Ascending aorta (tissue), 2 donors: Measurements from ENCODE around the gene ATG14. TPM values are rescaled to one million over a fixed set of nuclear protein-coding genes. Genes with fewer than 3 reads are reported as not detected.

Experiments
- DNase-seq, 2 donors: peaks; one replicate each; pipeline ENCODE4 v3.0.0-alpha.2; 2019; ENCODE audit warnings: low spot score in 2 of 2
- H3K27ac ChIP-seq, 2 donors: fragments of 200-600 bp; sonication (generic); one replicate each; pipeline ENCODE4 v1.5.1; 2016 to 2017; ENCODE audit warnings: mild to moderate bottlenecking in 1 of 2
- H3K27me3 ChIP-seq: fragments of 200-600 bp; sonication (generic); one replicate; pipeline ENCODE4 v1.5.1; 2017
- H3K36me3 ChIP-seq, 2 donors: fragments of 200-600 bp; sonication (generic); one replicate each; pipeline ENCODE4 v1.5.1; 2016
- H3K4me1 ChIP-seq, 2 donors: fragments of 200-600 bp; sonication (generic); one replicate each; pipeline ENCODE4 v1.5.1; 2016 to 2017; ENCODE audit warnings: mild to moderate bottlenecking in 1 of 2
- H3K4me3 ChIP-seq, 2 donors: fragments of 200-600 bp; sonication (generic); one replicate each; pipeline ENCODE4 v1.5.1; 2016 to 2017; ENCODE audit warnings: mild to moderate bottlenecking in 1 of 2
- H3K9me3 ChIP-seq, 2 donors: fragments of 200-600 bp; sonication (generic); one replicate each; pipeline ENCODE4 v1.5.1; 2016
- intact Hi-C: fragments of 100-400 bp; cut with DNase I; formaldehyde crosslinking; loops from one replicate; pipeline ENCODE4 v1.15.1; 2023
- total RNA-seq: library from RNA; depleted of rRNA; stranded (reverse); fragments of >200 nt; gene quantifications from one replicate; pipeline ENCODE4 v1.1.0, GENCODE V29; 2016
- TF ChIP-seq, protein P1 (sequence below), 3 experiments: fragments of 200-600 bp in 2 of 3; fragments of 450-650 bp in 1 of 3; sonication (generic) in 2 of 3; IDR thresholded peaks; one replicate each; pipeline ENCODE4 v1.5.1; 2016 to 2019; ENCODE audit warnings: antibody characterized with exemption in 3 of 3, mild to moderate bottlenecking in 1 of 3, moderate library complexity in 1 of 3

The ATG14 gene
- total RNA-seq, 1 donor from 2014 or later: 8.4 TPM

DNA sequence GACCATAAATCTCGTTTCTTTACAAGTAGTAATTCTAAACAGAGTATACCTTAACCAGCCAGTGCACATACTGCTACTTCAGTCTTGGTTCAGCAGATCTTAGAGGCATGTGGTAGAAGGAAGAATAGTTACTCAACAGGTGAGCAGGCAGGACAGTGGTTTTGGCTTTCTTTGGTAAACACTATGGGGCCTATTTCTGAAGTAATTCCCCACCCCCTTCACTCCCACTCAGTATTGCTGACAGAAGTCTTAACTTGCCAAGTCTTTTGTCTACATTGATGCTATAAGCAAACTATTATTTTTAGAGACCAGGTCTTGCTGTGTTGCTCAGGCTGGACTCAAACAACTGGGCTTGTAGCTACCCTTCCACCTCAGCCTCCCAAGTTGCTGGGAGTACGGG, 71.9 kb downstream of the ATG14 start:
- H3K4me1 ChIP-seq: no peaks in the 10 kb centered on the region
- H3K27me3 ChIP-seq: no peaks in the 10 kb centered on the region
- TF ChIP-seq, protein P1, sequence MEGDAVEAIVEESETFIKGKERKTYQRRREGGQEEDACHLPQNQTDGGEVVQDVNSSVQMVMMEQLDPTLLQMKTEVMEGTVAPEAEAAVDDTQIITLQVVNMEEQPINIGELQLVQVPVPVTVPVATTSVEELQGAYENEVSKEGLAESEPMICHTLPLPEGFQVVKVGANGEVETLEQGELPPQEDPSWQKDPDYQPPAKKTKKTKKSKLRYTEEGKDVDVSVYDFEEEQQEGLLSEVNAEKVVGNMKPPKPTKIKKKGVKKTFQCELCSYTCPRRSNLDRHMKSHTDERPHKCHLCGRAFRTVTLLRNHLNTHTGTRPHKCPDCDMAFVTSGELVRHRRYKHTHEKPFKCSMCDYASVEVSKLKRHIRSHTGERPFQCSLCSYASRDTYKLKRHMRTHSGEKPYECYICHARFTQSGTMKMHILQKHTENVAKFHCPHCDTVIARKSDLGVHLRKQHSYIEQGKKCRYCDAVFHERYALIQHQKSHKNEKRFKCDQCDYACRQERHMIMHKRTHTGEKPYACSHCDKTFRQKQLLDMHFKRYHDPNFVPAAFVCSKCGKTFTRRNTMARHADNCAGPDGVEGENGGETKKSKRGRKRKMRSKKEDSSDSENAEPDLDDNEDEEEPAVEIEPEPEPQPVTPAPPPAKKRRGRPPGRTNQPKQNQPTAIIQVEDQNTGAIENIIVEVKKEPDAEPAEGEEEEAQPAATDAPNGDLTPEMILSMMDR (IDR thresholded peaks at IDR 0.05): no peak
- H3K9me3 ChIP-seq: no peaks in the 10 kb centered on the region
- H3K4me3 ChIP-seq: no peak overlapping the region
- H3K27ac ChIP-seq: no peak overlapping the region
- intact Hi-C loops: no loop called here
- no peaks in the 10 kb centered on the region for H3K36me3 ChIP-seq
- DNase-seq: no peak

DNA sequence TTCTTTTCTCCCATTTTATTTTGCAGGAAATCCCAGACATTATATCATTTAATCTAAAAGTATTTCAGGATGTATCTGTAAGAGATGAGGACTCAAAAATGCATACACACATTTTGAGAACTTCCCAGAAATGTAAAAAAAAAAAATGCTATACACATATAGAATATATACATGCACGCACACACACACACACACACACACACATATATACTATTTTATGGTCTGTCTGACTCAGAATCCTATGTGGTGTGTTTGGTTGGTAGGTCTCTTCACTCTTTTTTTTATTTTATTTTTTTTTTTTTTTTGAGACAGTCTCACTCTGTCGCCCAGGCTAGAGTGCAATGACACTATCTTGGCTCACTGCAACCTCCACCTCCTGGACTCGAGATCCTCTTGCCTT, 74.9 kb downstream of the ATG14 start:
- Histone ChIP-seq H3K4me3 (no peak overlapping the region), H3K36me3 (no peaks in the 10 kb centered on the region), H3K27me3 (no peaks in the 10 kb centered on the region), H3K27ac (no peak overlapping the region), H3K4me1 (peaks cover 0 to 9% of the 10 kb centered on the region in 2 donors), H3K9me3 (no peaks in the 10 kb centered on the region)
- intact Hi-C loops: no loop called here
- DNase-seq: no peak
- TF ChIP-seq, protein P1 (IDR thresholded peaks at IDR 0.05): no peak

DNA sequence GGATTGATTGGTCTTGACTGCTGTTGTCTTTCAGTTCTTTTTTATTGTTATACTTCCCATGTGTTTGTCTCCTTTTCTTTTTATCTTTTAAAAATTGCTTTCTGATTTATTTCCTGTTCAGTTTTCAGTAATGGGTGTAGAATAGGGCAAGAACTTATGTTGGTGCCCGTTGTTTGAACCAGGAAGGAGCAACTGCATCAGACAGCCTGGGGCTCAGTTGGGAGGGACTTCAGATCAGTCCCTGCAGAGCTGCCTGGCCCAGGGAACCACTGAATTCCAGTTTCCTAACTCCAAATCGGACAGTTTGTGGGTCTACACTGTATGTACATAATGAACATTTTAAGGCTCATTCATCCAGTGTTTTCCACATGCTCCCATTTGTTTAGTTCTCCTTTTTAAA, 75.5 kb downstream of the ATG14 start:
- H3K9me3 ChIP-seq: no peaks in the 10 kb centered on the region
- H3K27ac ChIP-seq: no peak overlapping the region
- peaks cover 0 to 9% of the 10 kb centered on the region in 2 donors for H3K4me1 ChIP-seq
- DNase-seq: no peak
- no peaks in the 10 kb centered on the region for H3K36me3 ChIP-seq
- no peaks in the 10 kb centered on the region for H3K27me3 ChIP-seq
- TF ChIP-seq, protein P1 (IDR thresholded peaks at IDR 0.05): no peak
- H3K4me3 ChIP-seq: no peak overlapping the region
- intact Hi-C loops: no loop called here

DNA sequence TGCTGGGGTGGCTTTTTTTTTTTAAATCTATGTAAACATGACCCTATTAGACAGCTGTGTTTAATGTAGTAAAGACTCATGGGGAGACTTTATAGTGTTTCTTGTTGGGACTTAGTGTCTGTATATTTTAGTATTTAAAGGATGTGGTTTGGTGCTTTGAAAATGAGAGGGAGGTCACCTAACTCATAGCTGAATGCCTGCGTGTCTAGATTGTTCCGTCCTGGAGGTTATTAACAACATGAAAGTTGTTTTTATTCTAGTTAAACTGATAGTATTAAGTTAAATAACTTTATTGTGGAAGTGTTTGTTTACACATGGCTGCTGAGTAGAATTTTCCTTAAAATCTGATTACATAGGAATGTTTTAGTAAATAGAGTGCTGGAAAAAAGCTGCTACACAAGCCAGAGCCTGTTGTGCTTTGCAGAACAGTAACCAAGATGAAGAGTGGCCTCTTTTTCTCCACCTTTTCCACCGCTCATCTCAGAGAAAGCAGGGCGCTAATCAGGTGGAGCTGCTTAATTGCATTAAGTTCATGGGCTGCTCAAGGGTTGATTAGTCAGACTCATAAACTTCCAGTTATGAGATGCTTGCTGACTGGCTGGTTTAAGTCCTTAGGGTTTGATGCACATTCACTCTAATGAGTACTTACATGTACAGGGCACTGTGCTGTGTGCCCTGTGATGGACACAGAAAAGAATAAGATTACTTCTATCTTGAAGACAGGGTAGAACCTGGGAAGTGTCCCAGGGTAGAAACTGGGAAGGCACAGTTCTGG, 77.7 kb downstream of the ATG14 start:
- no peaks in the 10 kb centered on the region for H3K36me3 ChIP-seq
- no peak overlapping the region for H3K4me3 ChIP-seq
- peaks cover 0 to 9% of the 10 kb centered on the region in 2 donors for H3K4me1 ChIP-seq
- intact Hi-C loops: no loop called here
- no peaks in the 10 kb centered on the region for H3K9me3 ChIP-seq
- TF ChIP-seq, protein P1 (IDR thresholded peaks at IDR 0.05): no peak
- H3K27me3 ChIP-seq: no peaks in the 10 kb centered on the region
- DNase-seq: no peak
- no peak overlapping the region for H3K27ac ChIP-seq

DNA sequence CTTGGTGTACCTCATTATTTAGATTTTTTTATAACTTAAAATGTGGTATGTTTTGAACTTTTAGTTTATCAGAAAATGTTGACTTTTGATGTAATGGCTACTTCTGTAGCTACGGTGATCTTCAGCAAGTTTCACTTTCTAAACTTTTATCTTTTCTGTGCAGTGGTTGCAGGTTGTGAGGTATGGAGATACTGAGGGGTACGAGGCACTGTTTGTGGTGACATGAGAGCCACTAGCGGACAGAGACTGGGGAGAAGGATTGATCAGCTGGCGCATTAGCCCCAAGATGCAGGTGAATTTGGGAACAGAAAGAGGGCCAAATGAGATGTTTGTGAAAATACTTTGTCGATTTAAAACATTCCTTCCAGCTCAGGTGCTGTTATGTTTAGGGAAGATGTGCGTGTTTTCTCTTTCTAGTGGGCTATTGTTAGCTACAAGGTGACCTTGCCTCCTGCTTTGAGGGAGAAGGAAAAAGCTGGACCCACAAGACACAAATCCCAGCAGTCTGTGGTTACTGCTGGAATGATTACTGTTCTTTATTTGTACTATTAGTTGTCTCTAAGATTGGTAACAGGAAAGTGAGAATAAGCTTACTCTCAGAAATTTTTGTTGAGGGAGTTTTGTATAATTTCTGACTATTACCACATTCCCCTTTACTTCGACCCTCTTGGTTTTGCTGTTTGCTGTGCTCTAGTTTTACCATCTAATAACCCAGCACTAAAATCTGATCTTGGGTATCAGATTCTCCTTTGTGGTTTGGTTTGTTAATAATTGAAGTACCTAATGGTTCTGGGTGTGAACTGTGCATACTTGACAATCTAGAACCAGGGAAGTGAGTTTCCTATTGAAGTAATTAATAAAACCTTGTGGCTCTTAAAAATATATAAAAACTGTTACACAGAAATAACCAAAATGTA, 78.7 kb downstream of the ATG14 start:
- Histone ChIP-seq H3K36me3 (no peaks in the 10 kb centered on the region), H3K9me3 (no peaks in the 10 kb centered on the region), H3K4me1 (peaks cover 0 to 9% of the 10 kb centered on the region in 2 donors), H3K27me3 (no peaks in the 10 kb centered on the region), H3K27ac (no peak overlapping the region), H3K4me3 (no peak overlapping the region)
- intact Hi-C loops: no loop called here
- no peak for DNase-seq
- TF ChIP-seq, protein P1 (IDR thresholded peaks at IDR 0.05): no peak
